IMR-90 (cell line): ENCODE measurements around the gene ELAVL1.

Experiments used
- BHLHE40 ChIP-seq: fragments of 150-350 bp; IDR thresholded peaks from 2 replicates; pipeline ENCODE4 v1.6.1; 2016; ENCODE audit warnings: mild to moderate bottlenecking, low read depth, low read length
- RFX5 ChIP-seq: IDR thresholded peaks from 2 replicates; pipeline ENCODE4 v1.8.0; 2012; ENCODE audit warnings: low read depth, mild to moderate bottlenecking, low read length, moderate library complexity

- TF ChIP-seq BHLHE40 (no peak), RFX5 (no peak)
These were observed 83.2 kb downstream of the ELAVL1 start for GRCh38 chr19:7921967-7922835.
